Astrocyte of the hippocampus (primary cell): ENCODE results near the gene ZCCHC3.

ENCODE experiments used
- DNase-seq: peaks from one replicate; pipeline ENCODE4 v3.0.0; 2011; ENCODE audit warnings: low read depth, low spot score

ZCCHC3 gene

DNA sequence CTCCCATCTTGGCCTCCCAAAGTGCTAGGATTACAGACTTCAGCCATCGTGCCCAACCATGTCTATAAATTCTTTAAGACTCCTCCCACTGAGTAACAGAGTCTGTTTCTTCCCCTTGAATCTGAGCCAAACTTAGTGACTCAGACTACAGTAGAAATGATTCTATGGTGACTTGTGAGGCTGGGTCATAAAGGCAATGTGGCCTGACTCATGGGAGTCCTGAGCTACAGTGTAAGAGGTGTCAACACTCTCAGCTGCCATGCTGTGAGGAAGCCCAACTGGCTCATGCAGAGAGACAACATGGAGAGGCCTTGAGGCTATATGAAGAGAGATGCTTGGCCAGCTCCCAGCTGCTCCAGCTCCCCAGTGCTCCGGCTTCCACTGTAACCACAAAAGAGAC is 44.3 kb downstream of the ZCCHC3 start:
- peak; percentile 62 for DNase-seq

DNA sequence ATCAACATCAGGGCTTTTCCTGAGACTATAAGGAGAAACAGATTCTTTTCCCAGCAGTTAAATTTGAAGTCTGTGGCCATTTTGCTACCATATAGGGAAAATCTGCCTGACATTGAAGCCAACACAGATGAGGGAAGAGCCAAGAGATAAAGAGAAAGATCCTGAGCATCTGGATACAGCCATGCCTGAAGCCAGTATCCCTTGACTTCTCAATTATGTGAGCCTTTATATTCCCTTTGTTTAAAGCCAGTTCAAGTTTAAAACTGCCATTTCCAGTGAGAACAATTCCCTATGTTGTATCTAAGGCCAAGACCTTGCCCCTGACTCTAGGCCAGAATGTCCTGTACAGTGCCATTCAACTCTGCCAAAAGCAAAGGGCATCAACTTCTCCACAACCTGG is 45.7 kb downstream of the ZCCHC3 start:
- DNase-seq: no peak

DNA sequence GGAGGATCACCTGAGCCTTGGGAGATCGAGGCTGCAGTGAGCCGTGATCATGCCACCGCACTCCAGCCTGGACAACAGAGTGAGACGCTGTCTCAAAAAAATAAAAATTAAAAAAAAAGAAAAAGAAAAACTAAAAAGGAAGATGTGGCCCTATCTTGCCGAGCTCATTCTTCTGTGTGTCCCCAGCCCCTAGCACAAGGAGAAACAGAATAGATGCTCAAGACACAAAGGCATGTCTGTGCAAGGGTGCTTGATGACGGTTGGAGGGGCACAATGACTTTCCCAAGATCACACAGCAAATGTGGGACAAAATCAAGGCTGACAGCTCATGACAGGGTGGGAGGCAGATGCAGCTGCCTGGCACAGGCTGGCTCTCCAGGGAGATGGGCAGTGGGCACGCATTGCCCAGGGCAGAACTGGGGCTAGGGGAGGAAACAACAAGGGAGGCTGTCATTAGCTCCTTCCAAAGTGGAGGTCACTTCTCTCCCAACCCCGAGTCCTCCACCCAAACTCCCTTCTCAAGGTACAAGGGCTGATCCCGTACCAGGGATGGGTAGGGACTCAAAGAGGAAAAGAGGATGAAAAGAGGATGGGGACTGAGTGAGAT is 48.8 kb downstream of the ZCCHC3 start:
- DNase-seq: no peak

DNA sequence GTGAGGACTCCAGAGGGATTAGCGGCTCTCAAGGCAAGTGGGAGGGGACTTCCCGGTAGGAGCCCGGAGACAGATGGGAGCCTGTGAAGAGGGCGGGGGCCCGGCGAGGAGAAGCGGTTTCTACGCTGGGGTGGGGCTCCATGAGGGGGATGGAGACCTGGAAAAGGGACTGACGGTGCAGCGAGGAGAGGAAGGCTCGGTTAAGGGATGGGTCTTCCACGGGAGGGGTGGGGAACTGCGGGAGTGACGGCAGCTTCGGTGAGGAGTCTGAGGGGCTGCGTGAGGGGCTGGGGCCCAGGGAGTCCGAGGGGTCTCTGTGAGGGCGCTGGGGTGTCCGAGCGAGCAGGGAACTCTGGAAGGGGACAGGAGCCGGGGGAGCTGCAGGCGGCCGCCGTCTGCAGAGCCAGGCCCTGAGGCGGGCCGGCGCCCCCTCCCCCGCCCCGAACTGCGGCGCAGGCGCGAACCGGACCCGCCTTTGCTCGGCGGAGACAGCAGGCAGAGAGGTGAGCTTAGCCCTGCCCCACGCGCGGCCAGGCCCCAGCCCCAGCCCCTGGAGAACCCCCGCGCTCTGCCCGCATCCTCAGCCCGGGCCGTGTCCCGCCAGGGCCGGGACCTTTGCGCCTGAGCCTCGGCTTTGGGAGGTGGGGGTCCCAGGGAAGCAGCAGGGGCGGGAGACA is 49.4 kb downstream of the ZCCHC3 start, which contains the start of gene NRSN2:
NRSN2 (plus strand) TSS at position 472 of the 677 bp plus-strand sequence. CDS start 2,533 bp downstream, outside the sequence.
- DNase-seq: peak; percentile 85

DNA sequence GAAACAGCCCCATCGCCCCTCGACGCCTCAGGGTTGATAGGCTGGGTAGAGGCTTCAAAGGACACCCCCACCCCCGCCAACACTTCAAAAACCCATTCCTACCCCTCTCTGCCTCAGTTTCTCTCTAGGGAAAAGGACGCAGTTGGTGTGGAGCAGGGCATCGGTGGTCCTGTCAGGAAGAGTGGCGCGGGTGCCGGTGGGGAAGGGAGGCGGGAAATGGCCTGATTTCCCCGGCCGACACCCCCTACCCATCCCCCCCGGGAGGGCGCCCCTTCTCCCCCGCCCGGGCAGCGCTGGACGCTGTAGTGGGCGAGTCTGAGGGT is 49.9 kb downstream of the ZCCHC3 start:
- DNase-seq: no peak

DNA sequence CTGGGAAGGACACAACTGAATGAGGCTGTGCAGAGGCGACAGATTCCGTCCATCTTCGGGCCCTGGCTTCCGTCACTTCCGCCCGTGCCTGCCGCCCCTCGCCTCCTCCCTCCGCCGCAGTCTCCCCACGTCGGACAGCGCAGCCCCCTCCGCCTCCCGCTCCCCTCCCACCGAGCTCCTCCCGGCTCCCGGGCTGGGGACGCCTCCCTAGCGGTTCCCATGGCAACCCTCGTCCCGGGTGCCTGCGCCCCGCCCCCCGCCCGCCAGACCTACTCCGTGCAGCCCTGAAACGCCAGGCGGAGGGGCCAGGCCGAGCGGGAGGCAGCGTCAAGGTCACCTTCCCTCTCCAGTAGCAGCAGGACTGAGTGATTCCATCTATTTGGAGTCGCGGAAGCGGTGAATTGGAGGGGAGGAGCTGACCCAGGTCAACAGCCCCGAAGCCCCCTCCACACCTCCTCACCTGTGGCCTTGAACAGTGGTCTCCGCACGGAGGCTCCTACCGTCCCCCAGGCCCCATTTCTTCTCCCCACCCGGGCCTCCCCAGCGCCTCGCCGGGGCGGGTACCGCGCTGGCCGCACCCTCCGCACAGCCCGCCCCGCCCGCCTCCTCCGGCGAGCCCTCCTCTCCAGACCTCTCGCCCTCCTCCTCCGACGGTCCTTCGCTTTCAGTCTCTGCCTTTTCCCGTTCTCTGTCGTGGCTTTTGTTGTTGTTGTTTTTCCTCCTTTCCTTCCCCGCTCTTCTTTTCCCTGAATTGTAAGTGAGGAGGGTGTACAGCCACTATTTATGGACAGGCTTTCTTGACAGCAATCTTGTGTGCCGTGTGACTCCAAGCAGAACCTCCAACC is 50.5 kb downstream of the ZCCHC3 start:
- peak; percentile 98 for DNase-seq

DNA sequence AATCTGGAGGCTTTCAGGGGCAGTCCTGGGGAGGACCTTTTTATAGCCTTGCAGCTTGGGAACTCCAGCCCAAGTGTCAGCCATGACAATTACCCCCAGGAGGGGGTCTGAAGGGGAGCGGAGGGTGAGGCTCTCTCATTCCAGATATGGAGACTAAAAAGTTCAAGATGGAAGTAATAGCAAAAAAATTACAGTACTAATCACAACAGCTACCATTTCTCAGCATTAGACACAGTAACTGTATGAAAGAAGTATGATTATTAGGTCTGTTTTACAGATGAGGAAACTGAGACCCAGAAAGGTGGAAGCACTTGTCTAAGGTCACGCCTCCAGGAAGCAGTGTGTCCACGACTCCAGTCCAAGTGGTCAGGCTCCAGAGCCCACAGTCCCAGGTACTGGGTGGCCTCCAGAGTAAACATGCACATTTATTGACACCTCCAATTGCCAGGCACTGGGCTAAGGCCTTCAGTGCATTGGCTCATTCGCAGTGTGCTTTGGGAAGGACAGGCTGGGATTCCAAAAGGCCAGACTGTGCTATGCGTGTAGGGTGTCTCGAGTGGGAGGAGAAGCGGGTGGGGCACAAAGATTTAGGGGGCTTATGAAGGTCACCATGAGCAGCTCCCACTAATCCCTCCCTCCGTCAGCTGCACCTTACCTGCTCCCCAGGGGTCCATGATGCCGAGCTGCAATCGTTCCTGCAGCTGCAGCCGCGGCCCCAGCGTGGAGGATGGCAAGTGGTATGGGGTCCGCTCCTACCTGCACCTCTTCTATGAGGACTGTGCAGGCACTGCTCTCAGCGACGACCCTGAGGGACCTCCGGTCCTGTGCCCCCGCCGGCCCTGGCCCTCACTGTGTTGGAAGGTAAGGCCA is 51.8 kb downstream of the ZCCHC3 start:
- no peak for DNase-seq
